ENCODE results near the gene MRTFA.

GRCh38 chr22:40680819-40681183 lies 44.3 kb upstream of the MRTFA start:
- TF ChIP-seq BHLHE40 (IDR thresholded peaks at IDR 0.05; ENCODE audit: borderline replicate concordance) (no peak), LEF1 (IDR thresholded peaks at IDR 0.05; ENCODE audit: borderline replicate concordance) (no peak), SP1 (IDR thresholded peaks at IDR 0.05) (no peak), SUZ12 (IDR thresholded peaks at IDR 0.05) (no peak), ARNT (IDR thresholded peaks at IDR 0.05) (no peak), FOXM1 (IDR thresholded peaks at IDR 0.05; ENCODE audit: borderline replicate concordance) (no peak), FOXK2 (IDR thresholded peaks at IDR 0.05) (no peak), PKNOX1 (IDR thresholded peaks at IDR 0.05) (no peak), ZNF384 (IDR thresholded peaks at IDR 0.05) (no peak)
